HEK293T (cell line): ENCODE measurements around the gene IL10RA.

Experiments used
- ARNT ChIP-seq: fragments of 450-650 bp; IDR thresholded peaks from 2 replicates; pipeline ENCODE4 v1.6.1; 2017; ENCODE audit warnings: mild to moderate bottlenecking
- BHLHE40 ChIP-seq: fragments of 450-650 bp; IDR thresholded peaks from 2 replicates; pipeline ENCODE4 v1.6.1; 2016; ENCODE audit warnings: mild to moderate bottlenecking, moderate library complexity, borderline replicate concordance
- CTBP1 ChIP-seq: fragments of 450-650 bp; IDR thresholded peaks from 2 replicates; pipeline ENCODE4 v1.6.1; 2016; ENCODE audit warnings: borderline replicate concordance
- ELF4 ChIP-seq: fragments of 450-650 bp; IDR thresholded peaks from 2 replicates; pipeline ENCODE4 v1.6.1; 2017; ENCODE audit warnings: antibody characterized with exemption
- FOXA1 ChIP-seq: fragments of 450-650 bp; IDR thresholded peaks from 2 replicates; pipeline ENCODE4 v1.6.1; 2016; ENCODE audit warnings: mild to moderate bottlenecking
- FOXK2 ChIP-seq: fragments of 450-650 bp; IDR thresholded peaks from 2 replicates; pipeline ENCODE4 v1.6.1; 2016; ENCODE audit warnings: mild to moderate bottlenecking
- FOXM1 ChIP-seq: fragments of 450-650 bp; IDR thresholded peaks from 2 replicates; pipeline ENCODE4 v1.6.1; 2017; ENCODE audit warnings: mild to moderate bottlenecking, borderline replicate concordance
- L3MBTL2 ChIP-seq: fragments of 450-650 bp; conservative IDR thresholded peaks from 2 replicates; pipeline ENCODE4 v1.6.1; 2016; ENCODE audit warnings: mild to moderate bottlenecking
- LEF1 ChIP-seq: fragments of 450-650 bp; IDR thresholded peaks from 2 replicates; pipeline ENCODE4 v1.6.1; 2017; ENCODE audit warnings: mild to moderate bottlenecking, borderline replicate concordance
- NFRKB ChIP-seq: fragments of 450-650 bp; IDR thresholded peaks from 2 replicates; pipeline ENCODE4 v1.6.1; 2016; ENCODE audit warnings: mild to moderate bottlenecking, moderate library complexity
- SP1 ChIP-seq: fragments of 450-650 bp; IDR thresholded peaks from 2 replicates; pipeline ENCODE4 v1.6.1; 2017
- SUZ12 ChIP-seq: fragments of 450-650 bp; IDR thresholded peaks from 2 replicates; pipeline ENCODE4 v1.6.1; 2016; ENCODE audit warnings: mild to moderate bottlenecking
- TARDBP ChIP-seq: fragments of 450-650 bp; IDR thresholded peaks from 2 replicates; pipeline ENCODE4 v1.6.1; 2016
- TF ChIP-seq, protein P1 (sequence below): fragments of 450-650 bp; IDR thresholded peaks from 2 replicates; pipeline ENCODE4 v1.6.1; 2016

DNA sequence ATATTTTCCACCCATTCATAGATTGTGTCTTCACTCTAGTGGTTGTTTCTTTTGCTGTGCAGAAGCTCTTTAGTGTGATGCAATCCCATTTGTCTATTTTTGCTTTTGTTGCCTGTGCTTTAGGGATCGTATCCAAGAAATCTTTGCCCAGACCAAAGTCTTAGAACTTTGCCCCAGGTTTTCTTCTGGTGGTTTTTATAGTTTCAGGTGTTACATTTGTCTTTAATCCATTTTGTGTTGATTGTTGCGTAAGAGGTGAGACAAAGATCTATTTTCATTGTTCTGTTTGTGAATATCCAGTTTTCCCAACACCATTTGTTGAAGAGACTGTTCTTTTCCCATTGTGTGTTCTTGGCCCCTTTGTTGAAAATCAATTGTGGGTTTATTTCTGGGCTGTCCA, 6.4 kb downstream of the IL10RA start:
- TF ChIP-seq FOXA1 (no peak), NFRKB (no peak), BHLHE40 (no peak), LEF1 (no peak), CTBP1 (no peak), TARDBP (no peak), L3MBTL2 (no peak), ARNT (no peak), SUZ12 (no peak), FOXM1 (no peak), FOXK2 (no peak), SP1 (no peak), ELF4 (no peak)
- TF ChIP-seq, protein P1, sequence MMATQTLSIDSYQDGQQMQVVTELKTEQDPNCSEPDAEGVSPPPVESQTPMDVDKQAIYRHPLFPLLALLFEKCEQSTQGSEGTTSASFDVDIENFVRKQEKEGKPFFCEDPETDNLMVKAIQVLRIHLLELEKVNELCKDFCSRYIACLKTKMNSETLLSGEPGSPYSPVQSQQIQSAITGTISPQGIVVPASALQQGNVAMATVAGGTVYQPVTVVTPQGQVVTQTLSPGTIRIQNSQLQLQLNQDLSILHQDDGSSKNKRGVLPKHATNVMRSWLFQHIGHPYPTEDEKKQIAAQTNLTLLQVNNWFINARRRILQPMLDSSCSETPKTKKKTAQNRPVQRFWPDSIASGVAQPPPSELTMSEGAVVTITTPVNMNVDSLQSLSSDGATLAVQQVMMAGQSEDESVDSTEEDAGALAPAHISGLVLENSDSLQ: no peak
